MCF 10A (cell line): ENCODE results near the gene GRM5. TPM values are rescaled to one million over a fixed set of nuclear protein-coding genes. Genes with fewer than 3 reads are reported as not detected.

Experiments used
- BruUV-seq: library from RNA; stranded (reverse); fragments of 400-500 nt; replicated peaks from 2 replicates; lab custom pipeline; 2021; lab: Mats Ljungman, UMichigan
- CTCF ChIA-PET: fragments of 300-600 bp; sonication (Branson Sonifier 250); formaldehyde crosslinking; extraction: SDS; loops from one replicate; lab custom pipeline; 2021; ENCODE audit warnings: antibody characterized with exemption, inconsistent platforms; lab: Yijun Ruan, JAX
- POLR2A ChIA-PET: fragments of 300-600, 350-650 bp; sonication (Branson Sonifier 250); formaldehyde crosslinking; extraction: SDS; loops from one replicate; lab custom pipeline; 2020; ENCODE audit warnings: antibody characterized with exemption, inconsistent platforms; lab: Yijun Ruan, JAX
- DNase-seq: peaks from one replicate; pipeline ENCODE4 v3.0.0-alpha.2; 2018; ENCODE audit not compliant: unreplicated experiment
- H3K27ac Mint-ChIP-seq: one replicate; pipeline ENCODE4 v1.8.0; 2022; ENCODE audit warnings: mild to moderate bottlenecking, low read depth, mixed read lengths; ENCODE audit not compliant: unreplicated experiment
- H3K27me3 Mint-ChIP-seq: one replicate; pipeline ENCODE4 v1.8.0; 2022; ENCODE audit warnings: mixed read lengths; ENCODE audit not compliant: insufficient read depth, unreplicated experiment
- H3K36me3 Mint-ChIP-seq: one replicate; pipeline ENCODE4 v1.8.0; 2022; ENCODE audit warnings: mild to moderate bottlenecking, moderate library complexity, mixed read lengths; ENCODE audit not compliant: insufficient read depth, unreplicated experiment
- H3K4me1 Mint-ChIP-seq: one replicate; pipeline ENCODE4 v1.8.0; 2022; ENCODE audit warnings: mixed read lengths; ENCODE audit not compliant: insufficient read depth, unreplicated experiment
- H3K4me3 Mint-ChIP-seq: one replicate; pipeline ENCODE4 v1.8.0; 2022; ENCODE audit warnings: mild to moderate bottlenecking, moderate library complexity, mixed read lengths; ENCODE audit not compliant: unreplicated experiment
- H3K9me3 Mint-ChIP-seq: one replicate; pipeline ENCODE4 v1.8.0; 2022; ENCODE audit warnings: mixed read lengths; ENCODE audit not compliant: unreplicated experiment
- intact Hi-C: fragments of 100-400 bp; cut with micrococcal nuclease; formaldehyde crosslinking; loops from 2 replicates; pipeline ENCODE4 v1.14.1; 2022
- total RNA-seq: library from RNA; stranded (reverse); gene quantifications from 2 replicates; pipeline ENCODE4 v1.2.3, GENCODE V29; 2022
- TF ChIP-seq, protein P1 (sequence below): fragments of 200-600 bp; IDR thresholded peaks from one replicate; pipeline ENCODE4 v1.8.0; 2022; ENCODE audit warnings: antibody characterized with exemption, mild to moderate bottlenecking; ENCODE audit not compliant: unreplicated experiment

Gene GRM5
- total RNA-seq, 1 experiment from 2014 or later: not detected

DNA sequence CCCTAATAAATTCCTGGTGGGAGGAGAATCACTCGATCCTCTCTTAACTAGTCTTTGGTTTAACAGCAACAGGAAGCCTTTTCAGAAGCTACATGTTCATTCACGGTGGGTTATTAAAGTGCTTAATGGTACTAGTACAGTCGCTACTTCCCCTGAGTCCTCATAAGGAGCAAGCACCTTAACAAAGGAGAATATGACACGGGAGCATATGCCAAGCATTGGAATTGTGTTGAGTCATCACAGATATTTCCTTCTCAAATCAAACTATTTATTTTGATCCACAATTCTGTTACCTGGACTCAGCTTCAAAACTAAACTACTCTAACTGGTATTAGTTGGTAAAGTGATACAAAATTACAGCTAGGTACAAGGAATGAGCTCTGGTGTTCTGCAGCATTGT lies 550.8 kb downstream of the GRM5 start:
- intact Hi-C loops: no loop called here
- Mint-ChIP-seq H3K4me1 (no peaks in the 10 kb centered on the region), H3K27ac (no peak overlapping the region), H3K4me3 (no peak overlapping the region), H3K9me3 (no peaks in the 10 kb centered on the region), H3K27me3 (no peaks in the 10 kb centered on the region), H3K36me3 (no peaks in the 10 kb centered on the region)
- TF ChIP-seq, protein P1, sequence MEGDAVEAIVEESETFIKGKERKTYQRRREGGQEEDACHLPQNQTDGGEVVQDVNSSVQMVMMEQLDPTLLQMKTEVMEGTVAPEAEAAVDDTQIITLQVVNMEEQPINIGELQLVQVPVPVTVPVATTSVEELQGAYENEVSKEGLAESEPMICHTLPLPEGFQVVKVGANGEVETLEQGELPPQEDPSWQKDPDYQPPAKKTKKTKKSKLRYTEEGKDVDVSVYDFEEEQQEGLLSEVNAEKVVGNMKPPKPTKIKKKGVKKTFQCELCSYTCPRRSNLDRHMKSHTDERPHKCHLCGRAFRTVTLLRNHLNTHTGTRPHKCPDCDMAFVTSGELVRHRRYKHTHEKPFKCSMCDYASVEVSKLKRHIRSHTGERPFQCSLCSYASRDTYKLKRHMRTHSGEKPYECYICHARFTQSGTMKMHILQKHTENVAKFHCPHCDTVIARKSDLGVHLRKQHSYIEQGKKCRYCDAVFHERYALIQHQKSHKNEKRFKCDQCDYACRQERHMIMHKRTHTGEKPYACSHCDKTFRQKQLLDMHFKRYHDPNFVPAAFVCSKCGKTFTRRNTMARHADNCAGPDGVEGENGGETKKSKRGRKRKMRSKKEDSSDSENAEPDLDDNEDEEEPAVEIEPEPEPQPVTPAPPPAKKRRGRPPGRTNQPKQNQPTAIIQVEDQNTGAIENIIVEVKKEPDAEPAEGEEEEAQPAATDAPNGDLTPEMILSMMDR: no peak
- ChIA-PET CTCF (interaction anchor here (0.6 to 1.0 kb wide), 3 partner anchors 15 to 428 kb away, joined by 3 read pairs; no protein-coding TSS in a partner anchor), POLR2A (interaction anchor here (0.6 to 0.9 kb wide), 3 partner anchors 10 to 370 kb away, joined by 3 to 5 read pairs (median 3); no protein-coding TSS in a partner anchor)
- no TSS peak for BruUV-seq
- no peak for DNase-seq

DNA sequence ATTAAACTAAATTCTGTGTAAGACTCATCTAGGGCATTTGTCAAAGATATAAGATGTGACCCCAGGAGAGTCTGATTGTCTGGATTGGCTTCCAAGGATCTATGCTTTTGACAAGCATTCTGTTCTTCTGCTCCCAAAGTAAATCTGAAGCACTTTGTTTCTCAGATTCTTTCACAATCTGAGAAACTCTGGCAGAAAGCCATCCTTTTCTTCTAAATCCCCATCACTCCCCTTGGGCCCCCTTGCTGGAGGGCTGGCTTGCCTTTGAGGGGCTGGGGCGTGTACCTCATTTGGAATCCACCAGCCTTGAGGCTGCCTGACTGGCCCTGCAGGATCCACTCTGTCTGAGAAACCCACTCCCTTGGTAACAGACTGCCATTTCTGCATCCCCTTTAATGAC lies 554.8 kb downstream of the GRM5 start:
- POLR2A ChIA-PET: no interaction called here
- no peaks in the 10 kb centered on the region for H3K27me3 Mint-ChIP-seq

DNA sequence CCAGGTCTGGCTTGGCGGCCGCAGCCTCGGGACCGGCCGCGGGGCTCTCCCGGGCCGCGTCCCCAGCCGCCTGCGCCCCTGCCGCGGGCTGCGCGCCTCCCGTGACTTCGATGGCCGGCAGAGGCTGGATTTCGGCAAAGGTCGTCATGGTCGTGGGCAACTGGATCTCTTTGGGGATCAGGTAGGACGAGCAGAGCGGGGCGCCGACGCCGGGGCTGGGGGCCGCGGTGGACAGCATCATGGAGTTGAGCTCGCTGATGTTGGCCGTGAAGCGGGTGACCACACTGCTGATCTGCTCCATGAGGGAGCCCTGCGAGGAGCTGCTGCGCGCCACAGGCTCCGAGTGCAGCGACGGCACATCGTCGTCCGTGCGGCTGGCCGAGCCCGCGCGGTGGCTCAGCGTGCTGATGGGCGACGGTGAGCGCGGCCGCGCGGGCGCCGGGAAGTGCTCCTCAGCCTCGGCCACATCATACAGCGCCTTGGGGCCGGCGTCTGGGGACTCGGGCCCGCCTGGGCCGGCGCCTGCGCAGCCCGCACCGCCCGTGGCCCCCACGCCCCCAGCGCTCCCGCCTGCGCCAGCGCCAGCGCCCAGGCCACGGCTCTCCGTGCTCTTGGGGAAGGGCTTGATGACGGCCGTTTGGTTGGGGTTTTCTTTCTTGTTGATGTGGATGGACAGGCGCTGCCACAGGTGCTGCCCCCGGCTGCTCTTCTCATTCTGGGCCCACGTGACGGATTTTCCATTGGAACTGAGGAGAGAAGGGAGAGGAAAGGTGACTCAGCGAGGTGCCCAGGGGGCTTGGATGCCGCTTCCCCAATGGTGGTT lies 556.8 kb downstream of the GRM5 start:
- H3K4me3 Mint-ChIP-seq: no peak overlapping the region
- no peaks in the 10 kb centered on the region for H3K4me1 Mint-ChIP-seq
- intact Hi-C loops: no loop called here
- ChIA-PET CTCF (interaction anchor here (0.5 kb wide), 1 partner anchor 344 kb away, joined by 3 read pairs; no protein-coding TSS in a partner anchor), POLR2A (no interaction called here)
- no peaks in the 10 kb centered on the region for H3K36me3 Mint-ChIP-seq
- no peaks in the 10 kb centered on the region for H3K9me3 Mint-ChIP-seq
- BruUV-seq: no TSS peak
- TF ChIP-seq, protein P1: no peak
- H3K27ac Mint-ChIP-seq: no peak overlapping the region
- DNase-seq: no peak
- H3K27me3 Mint-ChIP-seq: no peaks in the 10 kb centered on the region

More for the DNA sequence above, 554.8 kb downstream of the GRM5 start:
- intact Hi-C loops: no loop called here
- no peak for DNase-seq
- Mint-ChIP-seq H3K9me3 (no peaks in the 10 kb centered on the region), H3K4me1 (no peaks in the 10 kb centered on the region), H3K36me3 (no peaks in the 10 kb centered on the region), H3K4me3 (no peak overlapping the region), H3K27ac (no peak overlapping the region)
- no TSS peak for BruUV-seq
- CTCF ChIA-PET: no interaction called here
- TF ChIP-seq, protein P1: no peak

DNA sequence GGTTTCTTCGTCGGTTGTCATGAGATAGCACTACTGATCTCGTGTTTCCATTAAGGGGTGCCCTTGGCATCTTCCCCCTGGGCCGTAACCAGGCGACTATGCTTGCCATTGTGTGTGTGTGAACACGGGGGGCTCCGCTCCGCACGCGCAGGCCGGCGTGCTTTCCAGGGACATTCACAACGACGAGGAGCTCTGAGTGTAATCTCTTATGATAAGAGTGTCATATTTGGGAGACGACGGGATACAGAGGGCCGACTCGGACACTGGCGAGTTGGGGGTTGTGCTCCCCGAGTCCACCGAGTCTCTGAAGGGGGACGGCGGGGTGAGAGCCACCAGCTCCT lies 557.4 kb downstream of the GRM5 start:
- intact Hi-C loops: no loop called here
- no TSS peak for BruUV-seq
- DNase-seq: no peak
- H3K36me3 Mint-ChIP-seq: no peaks in the 10 kb centered on the region
- ChIA-PET POLR2A (no interaction called here), CTCF (interaction anchor here (0.5 kb wide), 1 partner anchor 344 kb away, joined by 3 read pairs; no protein-coding TSS in a partner anchor)
- no peaks in the 10 kb centered on the region for H3K27me3 Mint-ChIP-seq
- no peak overlapping the region for H3K4me3 Mint-ChIP-seq
- H3K4me1 Mint-ChIP-seq: no peaks in the 10 kb centered on the region
- TF ChIP-seq, protein P1: no peak
- H3K27ac Mint-ChIP-seq: no peak overlapping the region
- H3K9me3 Mint-ChIP-seq: no peaks in the 10 kb centered on the region
